OCI-LY7 (cell line): ENCODE measurements around the gene SPRR2D.

Experiments
- EZH2phosphoT487 ChIP-seq: fragments of 200-600 bp; sonication (generic); IDR thresholded peaks from 2 replicates; pipeline ENCODE4 v1.6.1; 2018; ENCODE audit warnings: low read depth, borderline replicate concordance, mild to moderate bottlenecking, mixed run types, antibody characterized with exemption, low read length, moderate library complexity, mixed read lengths
- TF ChIP-seq, protein P1 (sequence below): fragments of 200-600 bp; sonication (generic); conservative IDR thresholded peaks from 2 replicates; pipeline ENCODE4 v1.5.1; 2014; ENCODE audit warnings: mild to moderate bottlenecking, antibody characterized with exemption, low read length, moderate library complexity, mixed read lengths

- TF ChIP-seq, protein P1, sequence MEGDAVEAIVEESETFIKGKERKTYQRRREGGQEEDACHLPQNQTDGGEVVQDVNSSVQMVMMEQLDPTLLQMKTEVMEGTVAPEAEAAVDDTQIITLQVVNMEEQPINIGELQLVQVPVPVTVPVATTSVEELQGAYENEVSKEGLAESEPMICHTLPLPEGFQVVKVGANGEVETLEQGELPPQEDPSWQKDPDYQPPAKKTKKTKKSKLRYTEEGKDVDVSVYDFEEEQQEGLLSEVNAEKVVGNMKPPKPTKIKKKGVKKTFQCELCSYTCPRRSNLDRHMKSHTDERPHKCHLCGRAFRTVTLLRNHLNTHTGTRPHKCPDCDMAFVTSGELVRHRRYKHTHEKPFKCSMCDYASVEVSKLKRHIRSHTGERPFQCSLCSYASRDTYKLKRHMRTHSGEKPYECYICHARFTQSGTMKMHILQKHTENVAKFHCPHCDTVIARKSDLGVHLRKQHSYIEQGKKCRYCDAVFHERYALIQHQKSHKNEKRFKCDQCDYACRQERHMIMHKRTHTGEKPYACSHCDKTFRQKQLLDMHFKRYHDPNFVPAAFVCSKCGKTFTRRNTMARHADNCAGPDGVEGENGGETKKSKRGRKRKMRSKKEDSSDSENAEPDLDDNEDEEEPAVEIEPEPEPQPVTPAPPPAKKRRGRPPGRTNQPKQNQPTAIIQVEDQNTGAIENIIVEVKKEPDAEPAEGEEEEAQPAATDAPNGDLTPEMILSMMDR = no peak
- no peak for TF ChIP-seq EZH2phosphoT487
Measured at GRCh38 chr1:153040950-153041631, at the start of gene SPRR2D.
